Measurements from ENCODE around the gene TAMALIN.
A peak's percentile ranks its signal among the peaks of the same experiment; 100 is the strongest.

TAMALIN gene

GRCh38 chr12:51962737-51963136 lies 44.0 kb upstream of the TAMALIN start:
- DNase-seq (ENCODE audit: extremely low read depth, low read depth): no peak
- no peak for TF ChIP-seq CTCF (IDR thresholded peaks at IDR 0.05; ENCODE audit: low read depth, low read length)

- TF ChIP-seq CTCF (IDR thresholded peaks at IDR 0.05; ENCODE audit: low read depth, low read length): no peak
- DNase-seq (ENCODE audit: extremely low read depth, low read depth): no peak
These were observed 43.3 kb upstream of the TAMALIN start for GRCh38 chr12:51963477-51963876.

- TF ChIP-seq CTCF (IDR thresholded peaks at IDR 0.05; ENCODE audit: low read depth, low read length): no peak
These were observed 37.1 kb upstream of the TAMALIN start for GRCh38 chr12:51969643-51970042.

GRCh38 chr12:51970904-51971646 lies 35.7 kb upstream of the TAMALIN start:
- TF ChIP-seq CTCF (IDR thresholded peaks at IDR 0.05; ENCODE audit: low read depth, low read length): peak; percentile 21
- no peak for DNase-seq (ENCODE audit: extremely low read depth, low read depth)

More at GRCh38 chr12:51969643-51970042, 37.1 kb upstream of the TAMALIN start:
- no peak for DNase-seq (ENCODE audit: extremely low read depth, low read depth)

- no peak for DNase-seq (ENCODE audit: extremely low read depth, low read depth)
- no peak for TF ChIP-seq CTCF (IDR thresholded peaks at IDR 0.05; ENCODE audit: low read depth, low read length)
These were observed 34.9 kb upstream of the TAMALIN start for GRCh38 chr12:51971679-51972421.

GRCh38 chr12:51972422-51972812 lies 34.3 kb upstream of the TAMALIN start:
- TF ChIP-seq CTCF (IDR thresholded peaks at IDR 0.05; ENCODE audit: low read depth, low read length): no peak
- DNase-seq (ENCODE audit: extremely low read depth, low read depth): no peak

GRCh38 chr12:51972849-51973273 lies 33.9 kb upstream of the TAMALIN start:
- no peak for DNase-seq (ENCODE audit: extremely low read depth, low read depth)
- TF ChIP-seq CTCF (IDR thresholded peaks at IDR 0.05; ENCODE audit: low read depth, low read length): no peak
